ENCODE data around the gene AMBP. TPM values are rescaled to one million over a fixed set of nuclear protein-coding genes. Genes with fewer than 3 reads are reported as not detected.
A peak's percentile ranks its signal among the peaks of the same experiment; 100 is the strongest.

The AMBP gene
- total RNA-seq, 1 experiment from 2014 or later: 0.55 TPM

GRCh38 chr9:114017741-114018715 lies 60.1 kb downstream of the AMBP start:
- Histone ChIP-seq H3K9me3 (replicated peaks) (peaks cover 12% of the 10 kb centered on the region), H3K4me1 (no peaks in the 10 kb centered on the region), H3K4me3 (no peak overlapping the region), H3K36me3 (peaks cover 49% of the 10 kb centered on the region), H3K27ac (no peak overlapping the region), H3K27me3 (no peaks in the 10 kb centered on the region)
- DNase-seq: peak in 1 of 2 experiments; percentile 1

- no peaks in the 10 kb centered on the region for H3K4me1 ChIP-seq
- H3K27me3 ChIP-seq: no peaks in the 10 kb centered on the region
- DNase-seq: peak in 1 of 2 experiments; percentile 14
- H3K27ac ChIP-seq: no peak overlapping the region
- peaks cover 9% of the 10 kb centered on the region for H3K9me3 ChIP-seq (replicated peaks)
- H3K4me3 ChIP-seq: no peak overlapping the region
- peaks cover 43% of the 10 kb centered on the region for H3K36me3 ChIP-seq
Observed at GRCh38 chr9:114016629-114017423, 61.3 kb downstream of the AMBP start.

DNA sequence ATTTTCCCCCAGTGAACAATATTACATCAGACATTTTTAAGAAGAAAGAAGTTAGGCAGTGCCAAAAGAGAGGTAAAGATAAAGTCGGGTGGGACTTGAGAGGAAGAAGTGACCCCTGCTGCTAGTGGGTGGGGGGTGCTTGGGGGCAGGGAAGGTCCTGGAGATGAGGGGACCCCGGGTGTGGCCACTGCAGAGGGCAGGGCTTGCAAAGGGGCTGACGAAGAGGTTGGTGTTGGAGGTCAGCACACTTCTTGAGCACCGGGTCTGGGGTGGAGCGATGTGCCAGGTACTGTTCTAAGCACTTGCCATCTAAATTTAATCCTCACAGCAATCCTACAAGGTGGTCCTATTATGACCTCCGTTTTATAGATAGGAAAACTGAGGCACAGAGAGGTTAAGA lies 62.0 kb downstream of the AMBP start:
- H3K27me3 ChIP-seq: no peaks in the 10 kb centered on the region
- H3K9me3 ChIP-seq (replicated peaks): peaks cover 2% of the 10 kb centered on the region; the same call in 1 of the 2 replicates
- H3K4me1 ChIP-seq: no peaks in the 10 kb centered on the region
- H3K36me3 ChIP-seq: peaks cover 43% of the 10 kb centered on the region
- DNase-seq: peak in 1 of 2 experiments; percentile 1
- H3K4me3 ChIP-seq: no peak overlapping the region
- H3K27ac ChIP-seq: no peak overlapping the region

GRCh38 chr9:114015607-114016006 lies 62.5 kb downstream of the AMBP start:
- H3K27ac ChIP-seq: no peak overlapping the region
- no peaks in the 10 kb centered on the region for H3K4me1 ChIP-seq
- H3K9me3 ChIP-seq (replicated peaks): no peaks in the 10 kb centered on the region; the same call in 1 of the 2 replicates
- DNase-seq: no peak
- peaks cover 42% of the 10 kb centered on the region for H3K36me3 ChIP-seq
- no peak overlapping the region for H3K4me3 ChIP-seq
- no peaks in the 10 kb centered on the region for H3K27me3 ChIP-seq

DNA sequence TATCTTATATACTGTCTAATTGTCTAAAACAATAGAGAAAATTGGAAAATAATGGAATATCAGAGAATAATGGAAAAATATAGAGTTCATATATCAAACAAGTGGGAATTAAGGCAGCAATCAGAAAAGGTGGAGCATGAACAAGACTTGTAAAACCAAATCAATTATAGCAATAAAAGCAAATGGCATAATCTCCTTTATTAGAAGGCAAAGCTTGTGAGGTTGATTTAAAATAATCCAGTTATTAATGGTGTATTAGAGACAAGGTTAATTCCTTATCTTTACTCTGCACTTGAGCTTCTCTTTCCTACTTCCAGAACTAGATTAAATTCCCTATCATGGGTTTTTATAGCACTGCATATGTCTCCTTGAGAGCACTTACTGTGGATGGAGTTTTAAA lies 64.1 kb downstream of the AMBP start:
- H3K36me3 ChIP-seq: peaks cover 32% of the 10 kb centered on the region
- no peak overlapping the region for H3K27ac ChIP-seq

GRCh38 chr9:114012126-114012525 lies 66.0 kb downstream of the AMBP start:
- H3K36me3 ChIP-seq: peaks cover 30% of the 10 kb centered on the region
- DNase-seq: peak in 1 of 2 experiments; percentile 0

More for the DNA sequence above, 64.1 kb downstream of the AMBP start:
- Histone ChIP-seq H3K9me3 (replicated peaks) (no peaks in the 10 kb centered on the region), H3K27me3 (no peaks in the 10 kb centered on the region), H3K4me1 (no peaks in the 10 kb centered on the region), H3K4me3 (no peak overlapping the region)
- DNase-seq: no peak

GRCh38 chr9:114011313-114011712 lies 66.8 kb downstream of the AMBP start:
- Histone ChIP-seq H3K36me3 (peaks cover 34% of the 10 kb centered on the region), H3K9me3 (replicated peaks) (no peaks in the 10 kb centered on the region), H3K27ac (no peak overlapping the region), H3K4me3 (no peak overlapping the region), H3K4me1 (no peaks in the 10 kb centered on the region), H3K27me3 (no peaks in the 10 kb centered on the region)
- DNase-seq: peak in 1 of 2 experiments; percentile 1

More at GRCh38 chr9:114012126-114012525, 66.0 kb downstream of the AMBP start:
- Histone ChIP-seq H3K4me1 (no peaks in the 10 kb centered on the region), H3K4me3 (no peak overlapping the region), H3K27me3 (no peaks in the 10 kb centered on the region), H3K27ac (no peak overlapping the region), H3K9me3 (replicated peaks) (no peaks in the 10 kb centered on the region)

Other genes starting within 250 kb of the AMBP start
- 16.1 and 19.3 TPM in 2 replicates for gene ZNF618, start 202.0 kb downstream of the AMBP start, total RNA-seq (2014; rRNA removed; shearing (Covaris generic))
- 0.13 TPM in 1 of 2 replicates, not detected in the other for gene KIF12, start 21.0 kb upstream of the AMBP start, total RNA-seq (2014; rRNA removed; shearing (Covaris generic))
- 13.0 and 18.6 TPM in 2 replicates for gene COL27A1, start 77.2 kb upstream of the AMBP start, total RNA-seq (2014; rRNA removed; shearing (Covaris generic))
- gene ORM1, start 244.8 kb upstream of the AMBP start, total RNA-seq (2014; rRNA removed; shearing (Covaris generic)): not detected in 2 replicates